GM19043 (cell line): ENCODE measurements around the gene MTIF3.
"Not testable (repeated sequence)": the region's sequence is repeated elsewhere in the genome, so short reads cannot be mapped to it uniquely, and the experiment has no call there.

Experiments used
- ATAC-seq: cut with Tn5 transposase; IDR thresholded peaks from one replicate; pipeline ENCODE4 v1.9.1; 2021; ENCODE audit warnings: low read depth; ENCODE audit not compliant: unreplicated experiment

MTIF3 gene

DNA sequence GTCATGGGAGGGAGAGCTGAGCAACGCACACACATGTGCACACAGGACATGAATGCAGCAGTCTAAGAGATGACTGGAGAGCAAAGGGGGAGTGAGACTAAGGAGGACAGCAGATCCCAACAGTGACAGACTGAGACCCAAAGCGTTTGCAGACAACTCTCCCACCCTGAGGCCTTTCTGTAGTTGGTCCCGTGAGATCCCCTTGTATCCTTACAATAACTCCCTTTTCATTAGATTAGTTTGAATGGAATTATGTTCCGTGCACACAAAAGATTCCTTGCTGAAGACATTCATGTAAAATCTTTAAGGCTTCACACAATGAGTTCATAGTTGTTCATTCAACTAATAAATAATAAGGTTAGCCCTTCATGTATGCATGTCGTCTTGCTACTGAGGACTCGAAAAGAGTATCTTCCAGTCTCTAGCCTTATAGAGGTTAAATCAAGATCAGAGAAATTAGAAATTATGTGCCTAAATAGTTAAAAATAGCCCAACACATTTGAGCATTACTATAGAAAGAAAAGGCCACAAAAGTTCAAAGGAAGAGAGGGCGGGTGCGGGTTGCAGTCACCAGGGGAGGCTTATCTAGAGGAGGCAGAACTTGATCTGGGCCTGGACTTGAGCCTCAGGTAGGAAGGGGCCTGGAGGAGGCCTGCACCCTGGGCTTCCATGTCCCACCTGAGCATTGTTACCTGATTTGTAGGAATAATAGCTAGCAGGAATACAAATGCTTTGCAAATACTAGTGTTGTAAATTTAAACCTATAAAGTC is 29.1 kb downstream of the MTIF3 start:
- no peak for ATAC-seq

DNA sequence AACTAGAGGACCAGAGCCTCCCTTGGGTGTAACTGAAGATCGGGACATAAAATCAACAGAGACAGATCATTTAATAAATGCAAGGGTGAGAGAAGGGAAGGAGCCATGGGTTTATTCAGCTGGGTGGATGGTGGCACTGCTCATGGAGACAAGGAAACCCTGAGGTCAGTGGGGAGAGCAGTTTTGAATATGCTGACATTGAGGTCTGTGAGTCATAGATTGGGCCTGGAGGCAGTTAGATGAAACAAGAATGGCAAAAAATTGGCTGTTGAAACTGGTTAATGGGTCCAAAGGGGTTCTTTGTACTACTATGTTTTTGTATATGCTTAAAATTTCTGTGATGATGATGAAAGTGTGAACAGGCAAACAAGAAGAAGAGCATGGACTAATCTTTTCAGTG is 31.0 kb downstream of the MTIF3 start:
- ATAC-seq, result no peak

DNA sequence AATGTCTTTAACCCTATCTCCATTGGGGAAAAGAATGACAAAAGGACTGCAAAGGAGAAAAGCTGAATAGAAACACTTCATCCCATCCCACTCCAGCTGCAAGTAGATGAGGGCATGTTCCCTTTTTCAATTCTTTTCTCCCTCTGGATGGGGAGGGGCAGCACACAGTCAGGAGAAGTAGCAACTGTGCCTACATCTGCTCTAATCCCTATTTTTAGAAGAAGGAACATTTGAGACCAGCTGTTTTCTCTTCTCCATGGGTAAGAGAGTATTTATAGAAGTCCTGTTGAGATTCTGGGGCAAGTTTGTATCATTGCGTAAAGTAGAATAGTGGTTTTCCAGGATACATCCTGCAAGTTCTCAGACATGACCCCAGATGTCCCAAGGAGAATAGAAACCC is 35.2 kb downstream of the MTIF3 start:
- no peak for ATAC-seq

DNA sequence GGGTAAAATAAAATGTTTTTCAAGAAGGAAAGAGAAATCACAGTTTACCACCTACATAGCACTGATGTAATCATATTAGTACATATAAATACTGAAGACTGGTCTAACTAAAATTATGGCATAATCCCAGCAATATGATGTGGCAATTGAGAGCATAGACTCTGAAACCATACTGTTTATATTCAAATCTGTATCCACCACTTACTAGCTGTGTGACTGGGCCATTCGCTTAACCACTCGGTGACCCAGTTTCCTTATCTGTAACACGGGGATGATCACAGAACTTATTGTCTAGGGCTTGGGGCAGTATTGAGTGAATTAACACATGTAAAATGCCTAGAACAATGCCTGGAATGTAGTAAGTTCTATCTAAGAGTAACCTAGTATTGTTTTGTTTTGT is 39.0 kb downstream of the MTIF3 start:
- ATAC-seq, result no peak

DNA sequence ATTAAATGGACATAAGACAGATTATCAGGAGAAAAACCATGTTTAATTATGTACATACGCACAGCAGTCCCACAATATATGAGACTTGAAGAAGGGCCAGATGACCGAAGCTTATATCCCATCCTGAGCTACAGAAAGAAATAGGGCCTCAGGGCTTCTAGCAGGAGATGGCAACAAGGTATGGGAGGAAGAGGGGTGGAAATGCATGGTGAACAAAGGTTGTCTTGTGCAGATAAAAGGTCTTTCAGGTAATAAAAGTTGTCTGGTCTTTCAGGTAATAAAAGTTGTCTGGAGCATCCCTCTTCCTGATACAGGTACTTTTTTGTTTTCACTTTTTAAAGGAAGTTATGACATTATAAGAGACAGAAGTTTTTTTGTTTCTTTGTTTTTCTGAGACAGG is 41.4 kb downstream of the MTIF3 start:
- no peak for ATAC-seq

DNA sequence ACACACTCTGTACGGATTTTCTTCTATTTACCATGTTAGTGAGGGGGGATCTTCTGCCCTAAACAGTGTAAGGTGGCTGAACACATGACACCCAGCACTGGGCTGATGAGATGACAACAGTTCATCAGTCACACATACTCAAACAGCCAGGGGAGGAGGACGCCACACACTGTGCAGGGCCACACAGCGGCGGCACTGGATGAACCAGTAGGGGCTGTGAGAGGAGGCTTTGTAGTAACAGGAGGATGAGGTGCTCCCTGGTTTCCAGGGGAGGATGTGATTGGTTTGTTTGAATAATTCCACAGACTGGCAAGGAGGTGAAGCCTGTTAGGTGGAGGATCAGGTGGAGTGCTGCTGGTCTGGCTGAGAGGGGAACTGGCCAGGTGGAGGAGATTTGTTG is 42.3 kb downstream of the MTIF3 start:
- no peak for ATAC-seq

DNA sequence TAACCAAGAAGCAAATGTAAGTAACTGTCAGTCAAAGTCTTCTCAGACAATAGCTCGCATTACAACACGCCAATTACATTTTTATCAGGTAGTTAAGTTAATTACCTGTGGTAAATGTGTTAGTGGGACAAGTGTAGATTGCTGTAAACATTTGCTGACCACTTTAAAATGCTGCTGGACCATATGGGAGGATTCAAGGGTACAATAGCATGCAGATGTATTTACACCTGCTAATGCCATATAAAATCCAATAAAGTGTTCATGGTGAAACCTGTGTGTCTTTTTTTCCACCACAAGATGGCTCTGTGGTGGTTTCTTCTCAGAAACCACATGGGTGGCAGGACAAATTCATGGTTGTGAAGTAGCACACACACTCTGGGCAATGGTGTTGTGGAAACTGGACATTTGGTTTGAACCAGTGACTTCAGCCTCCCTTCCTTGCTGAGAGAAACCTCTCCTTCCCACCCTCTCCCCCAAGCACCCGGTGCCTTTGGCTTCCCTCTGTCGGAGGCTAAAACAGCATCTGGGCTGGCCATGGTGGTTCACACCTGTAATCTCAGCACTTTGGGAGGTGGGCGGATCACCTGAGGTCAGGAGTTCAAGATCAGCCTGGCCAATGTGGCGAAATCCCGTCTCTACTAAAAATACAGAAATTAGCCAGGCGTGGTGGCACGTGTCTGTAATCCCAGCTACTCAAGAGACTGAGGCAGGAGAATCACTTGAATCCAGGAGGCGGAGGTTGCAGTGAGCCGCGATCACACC is 44.0 kb downstream of the MTIF3 start:
- ATAC-seq, result no peak

DNA sequence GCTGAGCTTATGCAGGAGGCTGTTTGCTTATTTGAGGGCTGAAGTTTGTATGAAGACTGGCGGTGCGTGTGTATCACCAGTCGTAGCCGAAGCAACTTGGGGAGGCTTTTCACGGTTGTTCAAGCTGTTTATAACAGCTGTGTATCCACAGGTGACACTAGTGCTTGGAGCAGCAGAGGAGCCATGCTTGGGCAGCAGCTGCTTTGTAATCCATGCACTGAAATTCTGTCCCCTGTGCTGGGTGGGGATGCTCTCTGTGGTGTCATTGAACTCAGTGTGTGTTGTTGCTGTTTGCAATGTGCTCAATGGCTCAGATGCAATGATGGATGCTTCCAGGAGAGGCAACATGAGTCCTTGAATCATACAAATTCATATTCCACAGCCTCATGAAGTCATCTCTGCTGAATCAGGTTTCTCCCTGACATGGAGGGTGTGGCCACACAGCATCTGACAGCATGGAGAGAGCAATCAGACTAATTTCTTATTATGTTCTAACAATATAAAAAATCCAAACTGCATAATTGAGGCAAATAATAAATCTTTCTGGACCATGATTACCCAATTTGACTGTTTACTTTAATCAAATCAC is 44.7 kb downstream of the MTIF3 start:
- no peak for ATAC-seq

DNA sequence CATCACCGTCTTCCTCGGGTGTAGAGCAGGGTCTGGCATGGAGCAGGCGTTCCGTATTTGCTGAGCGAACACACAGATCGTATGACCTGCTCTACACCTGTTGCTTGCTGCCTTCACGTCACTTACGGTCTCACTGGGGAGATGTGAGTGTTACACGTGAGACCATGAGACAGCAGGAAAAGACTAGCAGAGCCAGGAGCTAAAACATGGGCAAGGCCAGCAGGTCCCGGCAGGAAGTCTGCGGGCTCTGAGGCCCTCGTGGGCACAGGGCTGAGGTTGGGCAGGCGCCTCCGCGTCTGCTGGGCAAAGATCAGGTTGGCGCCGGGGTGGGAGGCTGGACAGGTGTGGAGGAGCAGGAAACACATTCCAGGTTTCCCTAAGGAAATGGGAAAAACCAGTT is 45.7 kb downstream of the MTIF3 start:
- ATAC-seq, result no peak

DNA sequence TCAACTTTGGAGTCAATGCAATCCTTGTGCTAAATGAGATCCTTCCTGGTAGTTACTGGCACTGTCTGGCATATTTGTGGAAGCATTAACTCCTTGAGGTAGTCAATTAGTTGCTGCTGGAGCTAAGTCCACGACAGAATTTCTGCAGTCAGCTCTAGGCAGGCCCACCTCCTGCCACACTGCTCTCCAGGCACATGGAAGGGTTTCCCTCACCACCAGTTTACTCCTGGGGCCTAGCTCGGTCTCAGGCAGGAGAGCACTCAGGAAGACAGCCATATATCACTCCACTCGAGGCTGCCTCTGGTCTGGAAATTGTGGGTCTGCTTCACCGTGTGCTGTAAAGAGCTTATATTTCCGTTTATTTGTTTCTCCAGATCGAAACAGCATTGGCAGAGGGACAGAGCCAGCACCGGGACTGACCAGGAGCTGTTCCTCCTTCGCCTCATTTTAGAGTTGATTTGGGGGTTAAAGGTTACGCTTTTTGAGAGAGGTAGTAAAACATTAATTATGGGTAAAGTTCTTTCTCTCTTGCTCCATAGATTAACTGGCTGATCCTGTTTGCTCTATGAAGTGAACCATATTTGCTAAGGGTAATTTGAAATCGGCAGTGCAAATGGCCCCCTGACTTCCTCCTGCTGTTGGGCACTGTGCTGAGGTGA is 46.5 kb downstream of the MTIF3 start:
- no peak for ATAC-seq

DNA sequence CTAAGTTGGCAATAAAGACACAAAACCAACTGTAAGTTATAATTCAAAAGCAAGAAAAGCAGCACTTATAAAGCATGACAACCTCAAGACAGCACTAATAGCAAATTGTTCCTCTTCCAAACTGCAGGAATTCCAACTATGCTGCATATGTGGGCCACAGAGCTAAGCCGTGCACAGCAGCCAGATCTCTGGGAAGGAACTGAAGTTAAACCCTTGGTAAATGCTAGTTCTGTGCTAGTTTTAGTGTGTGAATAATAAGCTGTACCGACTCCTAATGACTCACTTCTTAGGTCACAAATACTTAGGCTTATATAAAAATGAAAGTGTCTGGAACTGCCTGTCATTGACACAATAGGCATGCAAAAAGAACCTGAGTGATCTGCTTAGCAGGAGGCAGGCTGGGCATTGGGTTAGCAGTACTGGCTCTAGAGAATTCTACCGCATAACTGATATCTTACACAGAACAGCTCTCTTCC is 47.1 kb downstream of the MTIF3 start:
- ATAC-seq, result no peak

DNA sequence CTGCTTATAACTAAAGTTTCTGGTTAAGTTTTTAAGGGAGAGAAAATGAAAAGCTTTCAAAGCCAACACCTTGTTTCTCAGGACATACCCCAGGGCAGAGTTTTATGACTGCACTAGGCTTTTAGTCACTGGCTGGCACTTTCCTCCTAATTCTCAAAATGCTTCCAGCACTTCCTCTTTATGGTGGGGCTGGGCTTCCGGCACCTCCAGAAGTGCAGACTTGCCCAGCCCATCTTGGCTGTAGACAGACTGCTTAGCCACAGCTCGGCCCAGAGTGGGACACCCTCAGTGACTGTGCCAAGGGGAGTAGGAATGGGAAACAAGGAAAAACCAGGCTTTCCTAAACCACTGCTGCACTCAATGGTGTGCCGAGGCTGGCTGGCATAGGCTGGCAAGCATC is 49.2 kb downstream of the MTIF3 start:
- no peak for ATAC-seq

DNA sequence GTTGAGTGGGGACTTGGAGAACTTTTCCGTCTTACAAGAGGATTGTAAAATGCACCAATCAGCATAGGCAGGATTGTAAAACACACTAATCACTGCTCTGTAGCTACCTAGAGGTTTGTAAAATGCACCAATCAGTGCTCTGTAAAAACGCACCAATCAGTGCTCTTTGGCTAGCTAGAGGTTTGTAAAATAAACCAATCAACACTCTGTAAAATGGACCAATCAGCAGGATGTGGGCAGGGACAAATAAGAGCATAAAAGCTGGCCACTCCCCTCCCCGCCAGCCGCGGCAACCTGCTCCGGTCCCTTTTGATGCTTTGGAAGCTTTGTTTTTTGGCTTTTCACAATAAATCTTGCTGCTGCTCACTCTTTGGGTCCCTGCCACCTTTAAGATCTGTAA is 50.0 kb downstream of the MTIF3 start:
- ATAC-seq, result not testable (repeated sequence)

DNA sequence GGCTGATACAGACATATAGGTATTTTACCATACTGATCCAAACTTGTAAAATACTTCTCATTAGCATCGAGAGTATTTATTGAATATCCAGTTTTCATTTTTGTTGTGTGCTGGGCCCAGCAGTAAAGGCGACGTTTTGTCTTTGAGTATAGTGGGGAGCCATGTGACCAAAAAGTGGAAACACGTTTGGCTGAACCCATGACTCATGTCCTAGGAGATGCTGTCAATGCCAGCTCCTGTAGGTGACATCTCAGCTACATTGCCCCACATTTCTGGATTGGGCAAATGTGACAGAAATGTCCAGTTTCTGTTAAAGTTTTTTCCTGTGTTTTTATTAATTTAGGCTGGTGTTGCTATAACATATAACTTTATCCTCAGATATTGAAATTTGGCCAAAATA is 52.0 kb downstream of the MTIF3 start:
- ATAC-seq, result no peak

DNA sequence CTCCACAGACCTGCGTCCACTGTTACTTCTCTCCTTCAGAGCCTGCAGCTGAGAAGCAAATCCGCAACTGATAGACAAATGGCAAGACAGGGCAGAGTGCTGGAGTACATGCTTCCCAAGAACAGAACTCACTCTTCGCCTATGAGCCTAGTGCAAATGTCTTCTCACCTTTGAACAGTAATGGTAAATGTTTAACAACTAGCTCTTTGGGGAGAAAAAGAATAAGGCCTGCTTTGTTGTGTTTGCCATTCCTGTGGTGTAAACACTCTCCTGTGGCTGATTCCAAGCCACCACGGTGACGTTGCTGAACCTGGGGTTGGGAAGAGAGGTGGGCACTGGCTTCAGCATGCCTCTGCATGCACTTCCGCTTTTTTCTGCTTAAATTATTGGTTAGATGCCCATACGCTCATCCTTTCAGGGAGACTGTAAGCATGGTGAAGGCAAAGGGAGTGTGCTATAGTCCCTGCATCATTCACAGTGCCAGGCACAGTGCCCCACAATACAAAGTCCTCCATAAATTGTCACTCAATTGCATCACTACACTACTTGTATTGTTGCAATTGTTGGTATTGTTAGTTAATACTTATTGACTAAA is 54.0 kb downstream of the MTIF3 start:
- ATAC-seq, result no peak

DNA sequence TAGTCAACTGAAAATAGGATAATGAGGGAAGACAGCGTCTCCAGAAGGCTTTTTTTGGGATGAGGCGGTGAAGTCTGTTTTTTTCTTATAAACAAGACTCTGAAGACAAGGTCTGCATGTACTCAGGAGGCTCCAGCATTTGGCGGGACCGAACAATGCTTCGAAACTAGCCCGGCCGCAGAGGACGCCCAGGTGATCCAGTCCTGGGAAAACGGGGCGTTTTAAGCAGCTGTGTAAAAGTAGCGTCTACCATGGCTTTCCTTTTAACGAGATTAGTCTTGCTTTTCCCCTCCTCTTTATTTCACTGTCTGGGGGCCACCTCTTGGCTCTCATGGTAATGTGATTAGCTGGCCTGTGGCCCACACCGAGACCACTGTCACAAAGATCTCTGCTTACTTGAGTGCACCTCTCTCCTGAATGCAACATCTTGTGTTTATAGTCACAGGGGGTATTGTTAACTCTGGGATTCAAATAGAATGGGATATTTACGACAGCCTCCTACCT is 55.3 kb downstream of the MTIF3 start:
- no peak for ATAC-seq

DNA sequence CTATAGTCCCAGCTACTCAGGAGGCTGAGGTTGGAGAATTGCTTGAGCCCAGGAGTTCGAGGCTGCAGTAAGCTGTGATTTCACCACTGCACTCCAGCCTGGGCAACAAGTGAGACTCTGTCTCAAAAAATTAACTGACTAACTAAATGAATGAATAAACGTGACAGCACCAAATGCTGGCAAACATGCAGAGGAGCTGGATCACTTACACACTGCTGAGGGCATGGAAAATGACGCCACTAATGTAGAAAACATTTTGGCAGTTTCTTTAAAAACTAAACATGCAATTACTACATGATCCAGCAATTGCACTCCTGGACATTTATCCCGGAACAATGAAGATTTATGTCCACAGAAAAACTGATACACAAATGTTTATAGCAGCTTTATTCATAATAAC is 57.3 kb downstream of the MTIF3 start:
- ATAC-seq, result no peak

DNA sequence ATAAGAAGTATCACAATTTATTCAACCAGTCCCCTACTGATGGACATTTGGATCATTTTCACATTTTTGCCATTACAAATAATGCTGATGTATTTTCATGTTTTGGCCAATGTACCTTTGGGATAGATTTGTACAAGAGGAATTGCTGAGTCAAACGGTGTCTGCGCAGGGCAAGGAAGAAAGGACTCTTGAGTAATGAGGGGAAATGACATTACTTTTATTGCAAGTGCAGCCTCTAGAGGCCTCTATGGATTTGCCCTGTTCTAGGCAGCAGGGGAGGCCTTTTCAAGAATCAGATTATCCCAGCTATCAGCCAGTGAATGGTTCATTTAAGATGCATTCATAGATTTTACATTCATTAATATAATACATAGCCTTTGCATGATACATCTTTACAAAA is 58.9 kb downstream of the MTIF3 start:
- no peak for ATAC-seq

DNA sequence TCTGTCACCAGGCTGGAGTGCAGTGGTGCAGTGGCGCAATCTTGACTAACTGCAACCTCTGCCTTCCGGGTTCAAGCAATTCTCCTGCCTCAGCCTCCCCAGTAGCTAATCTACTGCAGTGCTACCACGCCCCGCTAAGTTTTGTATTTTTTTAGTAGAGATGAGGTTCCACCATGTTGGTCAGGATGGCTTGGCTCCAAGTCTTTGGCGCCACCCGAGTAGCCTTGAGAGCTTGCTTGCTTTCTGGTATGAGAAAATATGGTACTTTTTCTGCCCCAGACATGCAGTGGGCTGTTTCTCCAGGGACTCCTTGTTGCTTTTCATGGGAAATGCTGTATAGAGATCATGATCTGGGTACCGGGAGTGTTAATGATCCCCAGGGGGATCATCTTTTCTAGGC is 60.5 kb downstream of the MTIF3 start:
- no peak for ATAC-seq

DNA sequence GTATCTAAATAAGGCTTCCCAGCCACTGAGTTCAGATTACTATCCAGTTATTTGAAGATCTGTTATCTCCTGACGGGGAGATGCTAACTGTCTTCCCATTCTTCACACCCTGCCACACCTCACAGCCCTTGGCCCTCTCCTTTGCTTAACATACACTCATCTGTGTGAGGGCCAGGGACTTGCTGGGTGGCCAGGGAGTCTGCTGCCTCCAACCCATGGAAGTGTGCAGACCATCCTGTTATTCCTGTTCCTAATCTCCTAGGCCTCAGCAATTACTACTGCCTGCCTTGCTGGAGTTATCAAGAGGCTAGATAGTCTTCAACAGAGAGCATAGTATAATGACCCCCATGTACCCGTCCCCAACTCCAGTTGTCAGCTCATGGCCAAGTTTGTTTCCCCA is 62.1 kb downstream of the MTIF3 start:
- no peak for ATAC-seq
